ENCODE results near the gene ARHGAP25.

The ARHGAP25 gene

DNA sequence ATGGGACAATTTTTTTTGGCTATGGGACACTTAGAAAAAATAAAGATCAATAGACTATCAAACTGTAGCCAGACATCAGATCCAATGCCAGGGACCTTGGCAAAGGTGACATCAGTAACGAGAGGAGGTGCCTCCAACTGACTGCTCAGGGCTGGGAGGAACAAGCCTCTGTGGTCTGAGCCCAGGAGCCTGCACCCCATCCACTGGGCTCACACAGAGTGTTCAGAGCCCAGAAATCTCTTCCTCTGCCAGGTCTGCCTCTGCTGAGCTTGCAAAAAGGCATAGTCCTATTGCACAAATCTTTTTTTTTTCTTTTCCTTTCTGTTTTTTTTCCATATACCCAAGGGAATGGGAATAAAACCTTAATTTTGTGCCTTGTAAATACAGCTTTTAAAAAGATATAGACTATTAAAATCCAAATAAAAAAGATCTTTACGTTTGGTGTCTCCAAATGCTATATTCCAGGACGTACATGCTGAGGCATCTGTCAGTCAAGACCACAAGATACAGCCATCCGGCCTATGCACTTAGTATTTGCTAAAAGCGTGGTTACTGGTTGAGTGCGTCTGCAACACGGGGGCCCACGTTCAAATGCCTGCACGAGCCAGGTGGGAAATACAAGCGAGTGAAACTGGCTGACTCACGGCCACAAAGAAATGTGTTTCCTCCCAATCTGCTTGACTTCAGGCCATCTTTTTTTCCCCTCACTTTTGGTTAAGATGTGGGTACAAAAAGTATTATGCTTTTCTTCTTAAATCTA lies 7.8 kb upstream of the ARHGAP25 start:
- DNase-seq (ENCODE audit: low read depth) = no peak
- no peak overlapping the region for H3K4me3 ChIP-seq (ENCODE audit: low read depth, low read length)
- TF ChIP-seq, protein P1, sequence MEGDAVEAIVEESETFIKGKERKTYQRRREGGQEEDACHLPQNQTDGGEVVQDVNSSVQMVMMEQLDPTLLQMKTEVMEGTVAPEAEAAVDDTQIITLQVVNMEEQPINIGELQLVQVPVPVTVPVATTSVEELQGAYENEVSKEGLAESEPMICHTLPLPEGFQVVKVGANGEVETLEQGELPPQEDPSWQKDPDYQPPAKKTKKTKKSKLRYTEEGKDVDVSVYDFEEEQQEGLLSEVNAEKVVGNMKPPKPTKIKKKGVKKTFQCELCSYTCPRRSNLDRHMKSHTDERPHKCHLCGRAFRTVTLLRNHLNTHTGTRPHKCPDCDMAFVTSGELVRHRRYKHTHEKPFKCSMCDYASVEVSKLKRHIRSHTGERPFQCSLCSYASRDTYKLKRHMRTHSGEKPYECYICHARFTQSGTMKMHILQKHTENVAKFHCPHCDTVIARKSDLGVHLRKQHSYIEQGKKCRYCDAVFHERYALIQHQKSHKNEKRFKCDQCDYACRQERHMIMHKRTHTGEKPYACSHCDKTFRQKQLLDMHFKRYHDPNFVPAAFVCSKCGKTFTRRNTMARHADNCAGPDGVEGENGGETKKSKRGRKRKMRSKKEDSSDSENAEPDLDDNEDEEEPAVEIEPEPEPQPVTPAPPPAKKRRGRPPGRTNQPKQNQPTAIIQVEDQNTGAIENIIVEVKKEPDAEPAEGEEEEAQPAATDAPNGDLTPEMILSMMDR (IDR thresholded peaks at IDR 0.05; ENCODE audit: control insufficient read depth, extremely low read depth, insufficient read depth) = no peak

DNA sequence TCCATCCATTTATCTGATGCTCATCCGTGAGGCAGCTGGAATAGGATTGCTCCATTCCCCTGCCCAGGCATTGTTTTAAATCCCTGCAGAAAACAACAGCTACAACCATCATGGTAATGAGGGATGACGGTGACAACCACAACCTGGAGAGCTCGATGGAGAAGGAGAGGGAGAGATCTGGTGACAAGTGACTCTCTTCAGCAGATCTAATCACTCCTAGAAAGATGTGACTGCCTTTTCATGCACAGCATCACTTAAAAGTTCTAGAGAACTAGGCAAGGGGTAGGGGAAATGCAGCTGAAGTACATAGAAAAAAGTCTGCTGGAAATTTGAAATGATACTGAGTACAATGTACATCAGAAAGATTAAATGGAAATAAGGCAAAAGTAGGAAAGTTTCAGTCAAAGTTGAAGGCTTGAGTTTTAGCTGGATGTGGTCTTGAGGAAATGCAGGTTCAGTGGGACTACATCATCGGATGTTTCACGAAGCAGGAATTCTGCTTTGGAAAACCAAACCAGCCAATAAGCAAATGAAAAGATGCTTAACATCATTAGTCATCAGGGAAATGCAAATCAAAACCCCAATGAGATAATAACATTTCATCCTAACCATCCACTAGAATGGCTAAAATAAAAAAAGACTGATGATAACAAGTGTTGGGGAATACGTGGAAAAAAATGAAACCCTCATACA lies 6.8 kb upstream of the ARHGAP25 start:
- H3K4me3 ChIP-seq (ENCODE audit: low read depth, low read length) = no peak overlapping the region
- DNase-seq (ENCODE audit: low read depth) = no peak
- TF ChIP-seq, protein P1 (IDR thresholded peaks at IDR 0.05; ENCODE audit: control insufficient read depth, extremely low read depth, insufficient read depth) = no peak

- no peak for DNase-seq (ENCODE audit: low read depth)
- TF ChIP-seq, protein P1 (IDR thresholded peaks at IDR 0.05; ENCODE audit: control insufficient read depth, extremely low read depth, insufficient read depth) = no peak
- no peak overlapping the region for H3K4me3 ChIP-seq (ENCODE audit: low read depth, low read length)
Observed at GRCh38 chr2:68730828-68731227, 3.8 kb upstream of the ARHGAP25 start.

- TF ChIP-seq, protein P1 (IDR thresholded peaks at IDR 0.05; ENCODE audit: control insufficient read depth, extremely low read depth, insufficient read depth) = no peak
Observed at GRCh38 chr2:68732036-68732932, 2.3 kb upstream of the ARHGAP25 start.

GRCh38 chr2:68733365-68733764 lies 1.2 kb upstream of the ARHGAP25 start:
- DNase-seq (ENCODE audit: low read depth) = no peak
- no peak overlapping the region for H3K4me3 ChIP-seq (ENCODE audit: low read depth, low read length)
- TF ChIP-seq, protein P1 (IDR thresholded peaks at IDR 0.05; ENCODE audit: control insufficient read depth, extremely low read depth, insufficient read depth) = no peak

More at GRCh38 chr2:68732036-68732932, 2.3 kb upstream of the ARHGAP25 start:
- DNase-seq (ENCODE audit: low read depth) = no peak
- no peak overlapping the region for H3K4me3 ChIP-seq (ENCODE audit: low read depth, low read length)

GRCh38 chr2:68734176-68734575 lies 435 bp upstream of the ARHGAP25 start:
- H3K4me3 ChIP-seq (ENCODE audit: low read depth, low read length) = no peak overlapping the region
- no peak for DNase-seq (ENCODE audit: low read depth)
- TF ChIP-seq, protein P1 (IDR thresholded peaks at IDR 0.05; ENCODE audit: control insufficient read depth, extremely low read depth, insufficient read depth) = no peak

Data from LNCaP clone FGC (cell line).